Activated T-helper 2 cell treated with anti-CD3 and anti-CD28 coated beads, Interferon-gamma antibody, Interleukin-2, Interleukin-4, amounts not matched to agents 10 μg/mL and 5 μg/mL and 100 μg/mL, durations not matched to agents 14 hours and 24 hours and 36 hours (primary cell): ENCODE measurements around the gene RAB11FIP4. TPM values are rescaled to one million over a fixed set of nuclear protein-coding genes. Genes with fewer than 3 reads are reported as not detected.

Experiments
- DNase-seq: peaks from one replicate; pipeline ENCODE4 v3.0.0; 2021; ENCODE audit warnings: low spot score
- H3K27ac Mint-ChIP-seq: one replicate; pipeline ENCODE4 v1.8.0; 2021; ENCODE audit warnings: mixed read lengths
- H3K27me3 Mint-ChIP-seq: one replicate; pipeline ENCODE4 v1.8.0; 2021; ENCODE audit warnings: low read depth, mixed read lengths
- H3K36me3 Mint-ChIP-seq: one replicate; pipeline ENCODE4 v1.8.0; 2021; ENCODE audit warnings: low read depth, mixed read lengths
- H3K4me1 Mint-ChIP-seq: one replicate; pipeline ENCODE4 v1.8.0; 2021; ENCODE audit warnings: low read depth, mixed read lengths
- H3K4me3 Mint-ChIP-seq: one replicate; pipeline ENCODE4 v1.8.0; 2021; ENCODE audit warnings: low read depth, mild to moderate bottlenecking, moderate library complexity, mixed read lengths
- H3K9me3 Mint-ChIP-seq: one replicate; pipeline ENCODE4 v1.8.0; 2021; ENCODE audit warnings: mixed read lengths
- intact Hi-C: fragments of 100-400 bp; cut with micrococcal nuclease; formaldehyde crosslinking; loops from one replicate; pipeline ENCODE4 v1.15.1; 2023
- total RNA-seq: library from RNA; stranded (reverse); gene quantifications from 2 replicates; pipeline ENCODE4 v1.2.3, GENCODE V29; 2022

Gene RAB11FIP4
- total RNA-seq, 1 donor from 2014 or later = 26.2 TPM

GRCh38 chr17:31401456-31402254, 10.2 kb downstream of the RAB11FIP4 start:
- no peak for DNase-seq
- Mint-ChIP-seq H3K4me3 (no peak overlapping the region), H3K36me3 (no peaks in the 10 kb centered on the region), H3K27ac (no peak overlapping the region), H3K9me3 (no peaks in the 10 kb centered on the region), H3K27me3 (peaks cover 4% of the 10 kb centered on the region), H3K4me1 (no peaks in the 10 kb centered on the region)
- intact Hi-C loops = no loop called here

GRCh38 chr17:31404028-31404949, 12.8 kb downstream of the RAB11FIP4 start:
- H3K4me1 Mint-ChIP-seq = no peaks in the 10 kb centered on the region
- H3K4me3 Mint-ChIP-seq = no peak overlapping the region
- H3K9me3 Mint-ChIP-seq = no peaks in the 10 kb centered on the region
- H3K27ac Mint-ChIP-seq = no peak overlapping the region
- H3K27me3 Mint-ChIP-seq = peaks cover 16% of the 10 kb centered on the region
- intact Hi-C loops = no loop called here
- H3K36me3 Mint-ChIP-seq = no peaks in the 10 kb centered on the region
- no peak for DNase-seq

- DNase-seq = no peak
- no peak overlapping the region for H3K4me3 Mint-ChIP-seq
- intact Hi-C loops = no loop called here
- no peaks in the 10 kb centered on the region for H3K4me1 Mint-ChIP-seq
- H3K36me3 Mint-ChIP-seq = no peaks in the 10 kb centered on the region
- H3K27me3 Mint-ChIP-seq = peaks cover 16% of the 10 kb centered on the region
- no peak overlapping the region for H3K27ac Mint-ChIP-seq
- H3K9me3 Mint-ChIP-seq = no peaks in the 10 kb centered on the region
Observed at GRCh38 chr17:31405890-31406371, 14.5 kb downstream of the RAB11FIP4 start.

- Mint-ChIP-seq H3K9me3 (no peaks in the 10 kb centered on the region), H3K27me3 (peaks cover 16% of the 10 kb centered on the region), H3K36me3 (no peaks in the 10 kb centered on the region), H3K27ac (no peak overlapping the region), H3K4me3 (no peak overlapping the region), H3K4me1 (no peaks in the 10 kb centered on the region)
- DNase-seq = no peak
- intact Hi-C loops = no loop called here
Observed at GRCh38 chr17:31408586-31408985, 17.1 kb downstream of the RAB11FIP4 start.

GRCh38 chr17:31411707-31412285, 20.3 kb downstream of the RAB11FIP4 start:
- intact Hi-C loops = no loop called here
- Mint-ChIP-seq H3K27me3 (peaks cover 11% of the 10 kb centered on the region), H3K4me1 (no peaks in the 10 kb centered on the region), H3K4me3 (no peak overlapping the region), H3K36me3 (no peaks in the 10 kb centered on the region), H3K9me3 (no peaks in the 10 kb centered on the region), H3K27ac (no peak overlapping the region)
- DNase-seq = no peak

- no peaks in the 10 kb centered on the region for H3K4me1 Mint-ChIP-seq
- intact Hi-C loops = no loop called here
- H3K4me3 Mint-ChIP-seq = no peak overlapping the region
- peaks cover 8% of the 10 kb centered on the region for H3K27me3 Mint-ChIP-seq
- no peak overlapping the region for H3K27ac Mint-ChIP-seq
- H3K36me3 Mint-ChIP-seq = no peaks in the 10 kb centered on the region
- DNase-seq = no peak
- no peaks in the 10 kb centered on the region for H3K9me3 Mint-ChIP-seq
Observed at GRCh38 chr17:31412511-31412910, 21.0 kb downstream of the RAB11FIP4 start.

- H3K36me3 Mint-ChIP-seq = no peaks in the 10 kb centered on the region
- peaks cover 6% of the 10 kb centered on the region for H3K27me3 Mint-ChIP-seq
- no peaks in the 10 kb centered on the region for H3K9me3 Mint-ChIP-seq
- DNase-seq = no peak
- intact Hi-C loops = no loop called here
- no peaks in the 10 kb centered on the region for H3K4me1 Mint-ChIP-seq
- no peak overlapping the region for H3K4me3 Mint-ChIP-seq
- H3K27ac Mint-ChIP-seq = no peak overlapping the region
Observed at GRCh38 chr17:31413081-31413799, 21.8 kb downstream of the RAB11FIP4 start.

GRCh38 chr17:31413874-31414549, 22.5 kb downstream of the RAB11FIP4 start:
- Mint-ChIP-seq H3K4me1 (peaks cover 3% of the 10 kb centered on the region), H3K9me3 (no peaks in the 10 kb centered on the region), H3K27ac (no peak overlapping the region), H3K27me3 (peaks cover 3% of the 10 kb centered on the region), H3K4me3 (no peak overlapping the region), H3K36me3 (no peaks in the 10 kb centered on the region)
- DNase-seq = no peak
- intact Hi-C loops = no loop called here

GRCh38 chr17:31414550-31414918, 23.1 kb downstream of the RAB11FIP4 start:
- Mint-ChIP-seq H3K27ac (no peak overlapping the region), H3K36me3 (no peaks in the 10 kb centered on the region), H3K4me1 (peaks cover 3% of the 10 kb centered on the region), H3K27me3 (peaks cover 3% of the 10 kb centered on the region), H3K9me3 (no peaks in the 10 kb centered on the region), H3K4me3 (no peak overlapping the region)
- no peak for DNase-seq
- intact Hi-C loops = no loop called here

GRCh38 chr17:31415004-31415454, 23.6 kb downstream of the RAB11FIP4 start:
- H3K27me3 Mint-ChIP-seq = peaks cover 3% of the 10 kb centered on the region
- no peak for DNase-seq
- H3K4me3 Mint-ChIP-seq = no peak overlapping the region
- intact Hi-C loops = no loop called here
- H3K27ac Mint-ChIP-seq = no peak overlapping the region
- H3K36me3 Mint-ChIP-seq = no peaks in the 10 kb centered on the region
- H3K9me3 Mint-ChIP-seq = no peaks in the 10 kb centered on the region
- peaks cover 3% of the 10 kb centered on the region for H3K4me1 Mint-ChIP-seq

- Mint-ChIP-seq H3K27ac (no peak overlapping the region), H3K27me3 (peaks cover 3% of the 10 kb centered on the region), H3K9me3 (no peaks in the 10 kb centered on the region), H3K36me3 (no peaks in the 10 kb centered on the region), H3K4me3 (no peak overlapping the region), H3K4me1 (peaks cover 3% of the 10 kb centered on the region)
- intact Hi-C loops = no loop called here
- no peak for DNase-seq
Observed at GRCh38 chr17:31415640-31416502, 24.4 kb downstream of the RAB11FIP4 start.
